HG03354 (cell line): Measurements from ENCODE around the gene SYTL2.
"Not testable (repeated sequence)": the region's sequence is repeated elsewhere in the genome, so short reads cannot be mapped to it uniquely, and the experiment has no call there.

ENCODE experiments used
- ATAC-seq: cut with Tn5 transposase; IDR thresholded peaks from one replicate; pipeline ENCODE4 v1.9.1; 2021; ENCODE audit warnings: mild to moderate bottlenecking; ENCODE audit not compliant: unreplicated experiment, poor library complexity, severe bottlenecking

Gene SYTL2

GRCh38 chr11:85699957-85700741 lies 110.8 kb downstream of the SYTL2 start:
- ATAC-seq = peak; percentile 94

DNA sequence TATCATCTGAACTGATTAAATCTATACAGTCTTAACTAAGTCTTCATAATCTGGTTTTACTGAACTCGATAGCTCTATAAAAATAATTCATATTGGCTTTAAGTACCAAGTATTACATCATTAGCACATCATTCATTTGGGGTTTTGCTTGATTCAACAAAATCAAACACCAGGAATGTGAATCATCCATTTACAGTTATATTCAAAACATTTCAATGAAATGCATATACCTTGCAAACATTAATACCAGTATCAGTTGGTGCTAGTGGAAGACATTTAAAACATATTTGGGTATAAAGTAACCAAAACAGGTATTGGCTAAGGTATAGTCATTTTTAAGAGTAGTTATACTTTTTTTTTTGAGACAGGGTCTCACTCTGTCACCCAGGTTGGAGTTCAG lies 112.7 kb downstream of the SYTL2 start:
- ATAC-seq = no peak

- no peak for ATAC-seq
Measured at GRCh38 chr11:85697747-85698146, 113.2 kb downstream of the SYTL2 start.

DNA sequence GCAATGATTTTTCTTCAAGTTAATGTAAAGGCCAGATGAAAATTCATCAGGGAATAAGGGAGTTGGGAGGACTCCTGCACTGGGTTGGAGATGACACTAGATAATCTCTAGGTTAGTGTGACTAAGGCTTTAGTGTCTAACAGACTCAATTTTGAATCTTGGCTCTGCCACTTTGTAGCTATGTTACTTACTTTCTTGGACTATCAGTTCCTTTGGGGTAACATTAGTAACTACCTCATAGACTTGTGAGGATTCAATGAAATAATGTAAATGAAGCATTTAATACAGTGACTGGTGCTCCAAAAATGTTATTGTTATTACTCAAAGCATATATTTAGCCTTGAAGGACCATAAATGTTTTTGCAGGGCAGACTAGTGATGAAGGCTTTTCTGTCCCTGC lies 115.4 kb downstream of the SYTL2 start:
- no peak for ATAC-seq

DNA sequence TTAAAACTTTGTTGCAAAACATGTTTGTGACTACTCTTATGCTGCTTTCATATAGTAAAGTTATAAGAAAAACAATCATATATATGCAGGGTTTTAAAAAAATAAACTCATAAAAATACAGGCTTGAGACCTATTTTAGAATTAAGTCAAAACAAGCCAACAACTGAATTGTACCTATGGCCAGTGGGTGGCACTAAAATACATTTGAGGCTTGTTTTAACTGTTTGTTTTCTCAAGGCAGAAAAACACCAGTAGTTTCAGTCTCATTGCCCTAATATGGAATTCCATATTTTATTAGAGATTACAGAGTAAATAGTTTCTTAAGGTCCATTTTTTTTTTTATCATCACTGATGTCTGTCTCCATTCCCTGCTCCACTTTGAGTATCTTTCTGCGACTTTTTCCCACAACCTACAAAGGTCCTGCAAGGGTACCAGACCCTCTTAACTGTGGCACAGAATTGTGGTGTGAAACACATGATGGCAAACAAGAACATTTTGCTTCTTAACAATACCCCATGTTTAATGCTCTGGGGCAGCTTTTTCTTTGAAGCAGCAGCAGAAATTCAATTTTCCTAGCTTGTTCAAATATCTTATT lies 116.5 kb downstream of the SYTL2 start:
- ATAC-seq = peak; percentile 60

DNA sequence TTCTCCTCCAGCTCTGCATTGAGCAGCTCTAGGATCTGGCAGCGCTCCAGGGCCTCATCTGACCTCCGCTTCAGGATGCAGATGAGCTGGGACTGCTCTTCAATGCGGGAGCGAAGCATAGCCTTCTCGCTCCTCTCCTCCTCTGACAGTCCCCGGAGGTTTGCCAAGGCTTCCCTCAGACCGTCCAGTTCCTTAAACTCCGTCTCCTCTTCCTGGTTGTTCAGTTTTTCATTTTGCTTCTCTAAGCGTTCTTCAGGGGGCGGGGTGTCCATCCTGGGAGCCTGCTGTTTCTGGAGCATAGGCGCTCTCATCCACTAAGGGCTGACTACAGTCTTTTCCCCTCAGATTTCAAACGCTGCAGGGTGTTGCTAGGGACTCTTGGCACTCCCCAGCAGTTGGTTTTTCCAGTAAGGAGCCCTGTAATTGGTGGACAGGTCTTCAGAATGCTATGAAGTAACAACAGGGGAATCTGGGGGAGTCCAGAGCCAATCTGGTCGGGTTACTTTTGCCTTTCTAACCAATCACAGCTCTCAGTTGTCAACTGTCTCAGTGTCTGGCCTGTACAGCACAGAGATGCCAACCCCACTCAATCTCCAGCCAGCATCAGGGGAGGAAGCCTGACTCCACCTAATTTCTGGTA lies 125.0 kb downstream of the SYTL2 start, which contains the start of gene CCDC89:
Gene CCDC89, minus strand, starts transcription at position 376 of the 640 bp plus-strand sequence. Its CDS starts 65 bp downstream, at position 311.
- no peak for ATAC-seq

DNA sequence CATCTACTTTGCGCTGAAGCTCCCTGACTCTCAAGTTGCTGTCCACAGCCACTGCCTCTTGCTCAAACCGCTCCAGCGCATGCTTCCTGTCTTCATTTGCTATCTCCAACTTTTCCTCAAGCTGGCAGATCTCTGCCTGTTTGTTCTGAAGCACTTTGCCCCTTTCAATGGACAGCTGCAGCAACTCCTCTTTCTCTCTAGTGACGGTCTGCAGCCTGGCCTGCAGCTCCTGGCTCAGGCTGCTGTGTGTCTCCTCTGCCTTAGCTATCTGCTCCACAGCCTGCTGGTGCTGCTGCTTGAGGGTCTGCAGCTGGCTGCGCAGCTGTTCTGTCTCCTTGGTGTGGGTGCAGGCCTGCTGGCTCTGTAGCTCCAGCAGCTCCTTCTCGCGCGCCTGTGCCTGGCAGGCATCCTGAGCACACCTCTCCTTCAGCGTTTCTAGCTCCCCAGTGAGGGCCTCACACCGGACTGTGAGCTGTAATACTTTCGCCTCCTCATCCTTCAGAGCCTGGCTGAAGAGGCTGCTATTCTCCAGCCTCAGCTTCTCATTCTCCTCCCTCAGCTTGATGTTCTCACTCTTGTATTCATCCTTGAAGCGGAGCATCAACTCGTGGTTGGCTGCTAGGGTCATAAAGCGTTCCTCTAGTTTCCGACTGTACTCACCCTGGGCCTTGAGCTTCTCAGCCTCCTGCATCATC lies 125.7 kb downstream of the SYTL2 start:
- ATAC-seq = no peak

DNA sequence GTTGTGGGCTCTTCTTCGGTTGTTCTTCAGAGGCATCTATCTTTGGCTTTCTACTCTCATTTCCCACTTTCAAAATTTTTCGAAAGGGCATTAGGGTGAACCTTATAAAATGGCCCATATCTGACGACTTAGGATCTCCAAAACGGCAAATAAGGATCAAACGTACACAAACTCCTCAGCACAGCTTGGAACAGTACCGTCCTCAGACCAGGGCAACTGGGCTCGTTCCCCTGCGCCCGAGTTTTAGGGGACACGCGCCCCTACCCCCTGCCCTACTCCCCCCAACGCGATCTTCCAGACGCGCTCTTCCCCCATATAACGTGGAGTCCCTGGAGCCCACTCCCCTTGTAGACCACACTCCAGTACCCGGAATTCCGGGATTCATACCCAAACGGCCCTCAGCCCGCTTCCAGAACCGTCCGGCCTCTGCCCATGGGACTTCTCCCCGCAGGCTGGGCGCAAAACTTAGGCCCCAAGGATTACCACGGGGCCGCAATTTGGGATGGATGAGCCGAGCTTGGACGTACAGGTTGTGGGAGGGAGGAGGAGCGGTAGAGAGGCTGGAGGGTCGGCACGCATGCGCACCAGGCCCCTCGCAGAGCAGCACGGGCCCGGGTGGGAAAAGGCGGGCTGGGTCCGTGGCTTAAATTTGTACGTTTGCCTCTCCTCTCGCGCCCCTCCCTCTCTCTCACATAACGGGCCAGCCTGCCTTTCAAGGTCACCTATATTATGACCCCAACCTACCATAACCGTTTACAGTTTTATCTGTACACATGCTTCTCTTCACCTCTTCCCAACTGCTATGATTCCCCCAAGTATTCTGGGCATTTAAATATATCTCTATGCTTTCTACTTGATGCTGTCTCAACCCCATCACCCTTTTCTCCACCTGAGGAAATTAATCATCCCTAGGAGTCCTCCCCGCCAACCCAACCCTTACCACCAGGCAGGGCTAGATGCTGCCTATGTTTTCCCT lies 128.3 kb downstream of the SYTL2 start:
- peak; percentile 90 for ATAC-seq

- ATAC-seq = no peak
Measured at GRCh38 chr11:85680897-85681296, 130.0 kb downstream of the SYTL2 start.

DNA sequence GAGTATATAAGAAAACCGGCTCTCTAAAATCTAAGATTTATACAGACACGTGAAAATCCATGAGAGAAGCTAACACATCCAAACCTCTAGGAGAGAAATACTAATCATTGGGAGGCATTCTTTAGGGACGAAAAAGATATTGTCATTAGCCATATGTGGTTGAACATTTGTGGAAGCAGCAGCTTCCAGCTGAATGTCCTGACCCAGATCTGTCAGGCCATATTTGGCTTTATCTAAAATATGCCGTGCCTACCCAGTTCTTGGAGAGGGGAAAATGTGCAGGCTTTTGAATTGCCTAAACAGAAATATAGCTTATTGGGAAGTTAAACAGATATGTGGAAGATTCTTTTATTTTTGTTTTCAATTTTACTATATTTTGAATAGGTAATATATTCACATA lies 131.4 kb downstream of the SYTL2 start:
- no peak for ATAC-seq

DNA sequence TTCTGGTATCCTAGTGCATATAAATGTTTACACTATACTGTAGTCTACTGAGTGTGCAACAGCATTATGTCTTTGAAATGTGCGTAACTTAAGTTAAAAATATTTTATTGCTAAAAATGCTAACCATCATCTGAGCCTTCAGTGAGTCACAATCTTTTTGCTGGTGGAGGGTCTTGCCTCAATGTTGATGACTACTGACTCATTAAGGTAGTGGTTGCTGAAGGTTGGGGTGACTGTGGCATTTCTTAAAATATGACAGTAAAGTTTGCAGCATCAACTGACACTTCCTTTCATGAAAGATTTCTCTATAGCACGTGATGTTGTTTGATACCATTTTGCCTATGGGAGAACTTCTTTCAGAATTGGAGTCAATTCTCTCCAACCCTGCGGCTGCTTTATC lies 137.5 kb downstream of the SYTL2 start:
- no peak for ATAC-seq

DNA sequence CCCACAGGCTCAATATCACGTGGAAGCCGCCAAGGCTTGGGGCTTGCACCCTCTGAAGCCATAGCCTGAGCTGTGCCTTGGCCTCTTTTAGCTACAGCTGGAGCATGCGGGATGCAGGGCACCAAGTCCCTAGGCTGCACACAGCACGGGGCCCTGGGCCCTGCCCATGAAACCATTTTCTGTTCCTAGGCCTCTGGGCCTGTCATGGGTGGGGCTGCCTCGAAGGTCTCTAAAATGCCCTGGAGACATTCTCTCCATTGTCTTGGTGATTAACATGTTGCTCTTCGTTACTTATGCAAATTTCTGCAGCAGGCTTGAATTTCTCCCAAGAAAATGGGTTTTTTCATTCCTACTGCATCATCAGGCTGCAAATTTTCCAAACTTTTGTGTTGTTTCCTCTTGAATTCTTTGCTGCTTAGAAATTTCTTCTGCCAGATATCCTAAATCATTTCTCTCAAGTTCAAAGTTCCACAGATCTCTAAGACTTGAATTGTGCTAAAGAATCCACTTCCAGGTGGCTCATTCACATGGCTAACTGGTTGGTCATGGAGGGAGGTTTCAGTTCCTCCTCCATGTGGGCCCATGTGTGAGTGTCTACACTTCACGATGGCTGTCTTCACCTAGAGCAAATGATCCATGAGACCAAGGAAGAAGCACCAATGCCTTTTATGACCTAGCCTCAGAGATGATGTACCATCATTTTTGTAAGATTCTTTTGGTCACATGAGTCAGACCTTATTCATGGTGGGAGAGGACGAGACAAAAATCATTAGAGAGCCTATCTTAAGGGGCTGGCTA lies 138.6 kb downstream of the SYTL2 start:
- ATAC-seq = no peak

DNA sequence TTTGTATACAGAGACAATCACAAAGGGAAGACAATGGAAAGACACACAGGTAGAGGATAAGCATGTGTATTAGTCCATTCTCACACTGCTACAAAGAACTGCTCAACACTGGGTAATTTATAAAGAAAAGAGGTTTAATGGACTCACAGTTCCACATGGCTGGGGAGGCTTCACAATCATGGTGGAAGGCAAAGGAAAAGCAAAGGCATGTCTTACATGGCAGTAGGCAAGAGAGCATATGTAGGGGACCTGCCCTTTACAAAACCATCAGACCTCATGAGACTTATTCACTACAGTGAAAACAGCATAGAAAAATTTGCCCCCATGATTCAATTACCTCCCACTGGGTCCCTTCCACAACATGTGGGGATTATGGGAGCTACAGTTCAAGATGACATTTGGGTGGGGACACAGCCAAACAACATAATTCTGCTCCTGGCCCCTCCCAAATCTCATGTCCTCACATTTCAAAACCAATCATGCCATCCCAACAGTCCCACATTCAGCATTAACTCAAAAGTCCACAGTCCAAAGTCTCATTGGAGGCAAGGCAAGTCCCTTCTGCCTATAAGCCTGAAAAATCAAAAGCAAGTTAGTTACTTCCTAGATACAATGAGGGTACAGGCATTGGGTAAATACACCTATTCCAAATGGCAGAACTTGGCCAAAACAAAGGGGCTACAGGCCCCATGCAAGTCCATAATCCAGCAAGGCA lies 139.8 kb downstream of the SYTL2 start:
- ATAC-seq = not testable (repeated sequence)

- ATAC-seq = no peak
Measured at GRCh38 chr11:85668157-85668556, 142.8 kb downstream of the SYTL2 start.

DNA sequence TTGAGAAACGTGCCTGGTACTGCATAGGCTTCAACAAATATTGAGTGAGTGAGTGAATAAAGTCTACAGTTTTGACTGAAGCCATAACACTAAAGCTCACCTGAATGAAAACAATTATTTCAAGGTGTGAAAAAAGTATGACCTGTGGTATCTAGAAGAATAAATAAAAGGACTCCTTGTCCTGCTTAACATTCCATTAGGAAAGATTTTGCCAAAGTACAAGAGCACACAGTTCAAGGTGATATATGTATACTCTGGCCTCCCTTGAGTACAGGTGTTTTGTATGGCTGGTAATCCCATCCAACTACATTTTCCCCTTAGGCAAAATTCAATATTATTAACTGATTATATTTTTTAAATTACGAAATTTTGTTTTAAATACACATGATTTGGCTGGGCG lies 144.3 kb downstream of the SYTL2 start:
- ATAC-seq = no peak

DNA sequence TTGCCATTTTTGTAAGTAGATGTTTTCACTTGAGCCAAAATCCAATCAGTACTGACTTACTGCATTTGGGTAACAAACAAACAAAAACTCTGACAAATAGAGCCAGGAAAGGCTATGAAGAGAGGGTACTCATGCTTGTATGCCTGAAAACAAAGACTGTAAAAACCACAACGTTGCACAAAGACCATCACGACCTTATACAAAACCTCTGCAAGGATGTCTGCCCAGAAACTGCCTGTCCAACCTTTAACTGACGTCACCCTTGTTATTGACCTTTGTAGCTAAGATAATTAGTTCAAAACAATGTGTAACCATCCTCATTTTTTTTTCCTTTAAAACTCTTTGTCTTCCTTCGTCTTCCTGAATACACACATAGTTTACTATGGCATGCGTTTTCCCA lies 145.2 kb downstream of the SYTL2 start:
- ATAC-seq = no peak

GRCh38 chr11:85664615-85665481 lies 146.1 kb downstream of the SYTL2 start, which contains the start of gene CREBZF:
TSS of gene CREBZF (minus strand) at chr11:85665129. CDS start at chr11:85664875, 254 bp downstream.
- ATAC-seq = peak; percentile 92
